K562 (cell line): ENCODE data around the gene SHANK1. TPM values are rescaled to one million over a fixed set of nuclear protein-coding genes. Genes with fewer than 3 reads are reported as not detected.
A peak's percentile ranks its signal among the peaks of the same experiment; 100 is the strongest.

Experiments used
- ARID2 ChIP-seq: fragments of 450-650 bp; IDR thresholded peaks from 2 replicates; pipeline ENCODE4 v1.6.1; 2017; ENCODE audit warnings: antibody characterized with exemption, mild to moderate bottlenecking
- FOS ChIP-seq: IDR thresholded peaks from 3 replicates; pipeline ENCODE4 v1.6.1; 2011; ENCODE audit not compliant: insufficient read length; ENCODE audit errors: extremely low read depth
- HDGF ChIP-seq: fragments of 450-650 bp; IDR thresholded peaks from 2 replicates; pipeline ENCODE4 v1.6.1; 2016
- HMGN3 ChIP-seq: IDR thresholded peaks from 2 replicates; pipeline ENCODE4 v1.6.1; 2011; ENCODE audit warnings: borderline replicate concordance, low read depth, mild to moderate bottlenecking, mixed read lengths, low read length; ENCODE audit not compliant: insufficient read length; ENCODE audit errors: extremely low read depth
- HOXB6 ChIP-seq: fragments of 250-450 bp; sonication (Bioruptor Pico); IDR thresholded peaks from 2 replicates; pipeline ENCODE4 v1.5.1; 2022; ENCODE audit warnings: mild to moderate bottlenecking, borderline replicate concordance
- HSF4 ChIP-seq: fragments of 250-450 bp; sonication (Bioruptor Pico); IDR thresholded peaks from 2 replicates; pipeline ENCODE4 v2.1.2; 2022; ENCODE audit warnings: mild to moderate bottlenecking, moderate library complexity, borderline replicate concordance
- NFIC ChIP-seq: fragments of 450-650 bp; IDR thresholded peaks from 2 replicates; pipeline ENCODE4 v1.6.1; 2017; ENCODE audit warnings: mild to moderate bottlenecking, inconsistent platforms
- NFYB ChIP-seq: IDR thresholded peaks from 2 replicates; pipeline ENCODE4 v1.6.1; 2011; ENCODE audit warnings: mild to moderate bottlenecking, moderate library complexity; ENCODE audit not compliant: insufficient read length; ENCODE audit errors: extremely low read depth
- NR3C1 ChIP-seq: sonication (generic); formaldehyde crosslinking; IDR thresholded peaks from 2 replicates; pipeline ENCODE4 v1.8.1; 2022; ENCODE audit warnings: missing genetic modification reagents
- NR4A1 ChIP-seq, 2 experiments: fragments of 250-450 bp in 1 of 2; fragments of 450-650 bp in 1 of 2; sonication (Bioruptor Pico) in 1 of 2; IDR thresholded peaks; 2 replicates each; pipeline versions ENCODE4 v1.4.0 to v1.6.1; 2016 to 2020; ENCODE audit warnings: mild to moderate bottlenecking in 2 of 2, missing compliant biosample characterization in 1 of 2, missing genetic modification characterization in 1 of 2, moderate library complexity in 1 of 2
- PREB ChIP-seq: sonication (generic); formaldehyde crosslinking; IDR thresholded peaks from 2 replicates; pipeline ENCODE4 v1.8.1; 2023; ENCODE audit warnings: mild to moderate bottlenecking, missing genetic modification reagents
- SMC3 ChIP-seq: conservative IDR thresholded peaks from 2 replicates; pipeline ENCODE4 v1.6.1; 2011; ENCODE audit warnings: low read depth, low read length, improper control_type of control experiment; ENCODE audit not compliant: insufficient read depth
- TGIF2 ChIP-seq: sonication (generic); formaldehyde crosslinking; IDR thresholded peaks from 2 replicates; pipeline ENCODE4 v1.8.1; 2022; ENCODE audit warnings: mild to moderate bottlenecking, missing genetic modification reagents, moderate library complexity
- ZNF124 ChIP-seq: sonication (generic); formaldehyde crosslinking; IDR thresholded peaks from 2 replicates; pipeline ENCODE4 v1.8.1; 2022; ENCODE audit warnings: missing genetic modification reagents
- ZNF197 ChIP-seq: fragments of 200-800 bp; sonication (Bioruptor generic); IDR thresholded peaks from 2 replicates; pipeline ENCODE4 v1.6.1; 2016; ENCODE audit warnings: low read depth, missing genetic modification characterization, missing compliant biosample characterization
- ZNF699 ChIP-seq: fragments of 250-450 bp; sonication (Bioruptor Pico); IDR thresholded peaks from 2 replicates; pipeline ENCODE4 v1.8.0; 2021; ENCODE audit warnings: mild to moderate bottlenecking, moderate library complexity; ENCODE audit not compliant: insufficient replicate concordance
- ZZZ3 ChIP-seq: fragments of 450-650 bp; IDR thresholded peaks from 2 replicates; pipeline ENCODE4 v1.6.1; 2016; ENCODE audit warnings: antibody characterized with exemption, mild to moderate bottlenecking, moderate library complexity
- polyA plus RNA-seq, 8 experiments: library from polyadenylated mRNA; depleted of rRNA in 4 of 8; stranded (reverse) in 5 of 8; unstranded in 3 of 8; fragments of >200 nt; fragmentation: Nextera tagmentation in 2 of 8; fragmentation: Illumina TruSeq in 1 of 8; extraction: Ambion mirVana in 2 of 8; extraction: Trizol in 1 of 8; gene quantifications; 2 replicates each; pipeline versions ENCODE4 v1.2.1 to v1.2.3, GENCODE V29; 2011 to 2014; ENCODE audit warnings: inconsistent platforms in 1 of 8, missing spikeins in 1 of 8
- total RNA-seq, 7 experiments: library from RNA; depleted of rRNA in 6 of 7; stranded (reverse); fragments of >200 nt in 6 of 7; fragmentation: Illumina TruSeq in 2 of 7; extraction: Trizol in 2 of 7; gene quantifications; 2 replicates each; pipeline versions ENCODE4 v1.2.1 to v1.2.3, GENCODE V29; 2011 to 2021; ENCODE audit warnings: low replicate concordance in 1 of 7
- TF ChIP-seq, protein P1 (sequence below): sonication (generic); formaldehyde crosslinking; IDR thresholded peaks from 2 replicates; pipeline ENCODE4 v1.8.0; 2022; ENCODE audit warnings: missing genetic modification reagents, mild to moderate bottlenecking, borderline replicate concordance
- TF ChIP-seq, protein P2 (sequence below): sonication (generic); formaldehyde crosslinking; IDR thresholded peaks from 2 replicates; pipeline ENCODE4 v1.8.0; 2022; ENCODE audit warnings: mild to moderate bottlenecking, missing genetic modification reagents
- TF ChIP-seq, protein P3 (sequence below): fragments of 200-800 bp; sonication (Bioruptor generic); IDR thresholded peaks from 2 replicates; pipeline ENCODE4 v1.6.1; 2017; ENCODE audit warnings: missing genetic modification characterization, missing compliant biosample characterization

The SHANK1 gene
- total and polyA plus RNA-seq, 9 of the 15 experiments (the other 6 are each of a cell fraction or from before 2014, with no cell fraction given), result 0.33 to 1.3 (median 0.55) TPM; not detected in 2

GRCh38 chr19:50639121-50640112 lies 80.2 kb downstream of the SHANK1 start, which contains the start of gene SYT3 (continued):
- no peak for TF ChIP-seq ZZZ3
- peak; percentile 87; the same call in 1 of the 2 replicates for TF ChIP-seq ZNF197 (CRISPR knock-in tag)
- no peak for TF ChIP-seq NFYB
- TF ChIP-seq ARID2, result no peak
- TF ChIP-seq NR4A1 (CRISPR knock-in tag; IDR thresholded peaks at IDR 0.05), result no peak
- TF ChIP-seq NR4A1 (tag; IDR thresholded peaks at IDR 0.05), result no peak
- no peak for TF ChIP-seq SMC3
- no peak for TF ChIP-seq NFIC
- TF ChIP-seq, protein P1, sequence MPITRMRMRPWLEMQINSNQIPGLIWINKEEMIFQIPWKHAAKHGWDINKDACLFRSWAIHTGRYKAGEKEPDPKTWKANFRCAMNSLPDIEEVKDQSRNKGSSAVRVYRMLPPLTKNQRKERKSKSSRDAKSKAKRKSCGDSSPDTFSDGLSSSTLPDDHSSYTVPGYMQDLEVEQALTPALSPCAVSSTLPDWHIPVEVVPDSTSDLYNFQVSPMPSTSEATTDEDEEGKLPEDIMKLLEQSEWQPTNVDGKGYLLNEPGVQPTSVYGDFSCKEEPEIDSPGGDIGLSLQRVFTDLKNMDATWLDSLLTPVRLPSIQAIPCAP (CRISPR knock-in tag), result no peak
- TF ChIP-seq ZNF699 (CRISPR knock-in tag), result no peak
- no peak for TF ChIP-seq PREB (CRISPR knock-in tag)
- TF ChIP-seq NR3C1 (CRISPR knock-in tag), result no peak
- peak; percentile 25 for TF ChIP-seq HMGN3
- TF ChIP-seq TGIF2, result no peak
- no peak for TF ChIP-seq HDGF
- no peak for TF ChIP-seq FOS
- no peak for TF ChIP-seq HOXB6
- no peak for TF ChIP-seq ZNF124 (CRISPR knock-in tag)
- TF ChIP-seq, protein P2, sequence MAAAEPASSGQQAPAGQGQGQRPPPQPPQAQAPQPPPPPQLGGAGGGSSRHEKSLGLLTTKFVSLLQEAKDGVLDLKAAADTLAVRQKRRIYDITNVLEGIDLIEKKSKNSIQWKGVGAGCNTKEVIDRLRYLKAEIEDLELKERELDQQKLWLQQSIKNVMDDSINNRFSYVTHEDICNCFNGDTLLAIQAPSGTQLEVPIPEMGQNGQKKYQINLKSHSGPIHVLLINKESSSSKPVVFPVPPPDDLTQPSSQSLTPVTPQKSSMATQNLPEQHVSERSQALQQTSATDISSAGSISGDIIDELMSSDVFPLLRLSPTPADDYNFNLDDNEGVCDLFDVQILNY (CRISPR knock-in tag), result no peak
- TF ChIP-seq, protein P3, sequence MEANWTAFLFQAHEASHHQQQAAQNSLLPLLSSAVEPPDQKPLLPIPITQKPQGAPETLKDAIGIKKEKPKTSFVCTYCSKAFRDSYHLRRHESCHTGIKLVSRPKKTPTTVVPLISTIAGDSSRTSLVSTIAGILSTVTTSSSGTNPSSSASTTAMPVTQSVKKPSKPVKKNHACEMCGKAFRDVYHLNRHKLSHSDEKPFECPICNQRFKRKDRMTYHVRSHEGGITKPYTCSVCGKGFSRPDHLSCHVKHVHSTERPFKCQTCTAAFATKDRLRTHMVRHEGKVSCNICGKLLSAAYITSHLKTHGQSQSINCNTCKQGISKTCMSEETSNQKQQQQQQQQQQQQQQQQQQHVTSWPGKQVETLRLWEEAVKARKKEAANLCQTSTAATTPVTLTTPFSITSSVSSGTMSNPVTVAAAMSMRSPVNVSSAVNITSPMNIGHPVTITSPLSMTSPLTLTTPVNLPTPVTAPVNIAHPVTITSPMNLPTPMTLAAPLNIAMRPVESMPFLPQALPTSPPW (CRISPR knock-in tag), result peak; percentile 88
- TF ChIP-seq HSF4 (CRISPR knock-in tag), result no peak
